HUES64 (cell line): ENCODE results near the gene SOD2.
"Not testable (repeated sequence)": the region's sequence is repeated elsewhere in the genome, so short reads cannot be mapped to it uniquely, and the experiment has no call there.

Experiments
- H3K27ac ChIP-seq: 2 replicates; pipeline ENCODE4 v1.7.0; 2013; ENCODE audit warnings: low read depth, low read length, inconsistent platforms
- H3K27me3 ChIP-seq: 2 replicates; pipeline ENCODE4 v1.6.1; 2013; ENCODE audit warnings: mild to moderate bottlenecking, low read length; ENCODE audit not compliant: insufficient read depth
- H3K36me3 ChIP-seq: 2 replicates; pipeline ENCODE4 v1.6.1; 2013; ENCODE audit warnings: mild to moderate bottlenecking, low read length; ENCODE audit not compliant: insufficient read depth
- H3K4me1 ChIP-seq: 2 replicates; pipeline ENCODE4 v1.6.1; 2013; ENCODE audit warnings: mild to moderate bottlenecking, low read length, moderate library complexity; ENCODE audit not compliant: insufficient read depth
- H3K4me3 ChIP-seq: 2 replicates; pipeline ENCODE4 v1.5.1; 2013; ENCODE audit warnings: mild to moderate bottlenecking, low read length, moderate library complexity
- H3K9ac ChIP-seq: 2 replicates; pipeline ENCODE4 v1.6.1; 2013; ENCODE audit warnings: mild to moderate bottlenecking, low read depth, low read length
- H3K9me3 ChIP-seq: 2 replicates; pipeline ENCODE4 v1.6.1; 2013; ENCODE audit warnings: low read depth, low read length; ENCODE audit not compliant: insufficient read depth
- WGBS: fragments of 150-250, 120-280 bp; methylation state at CpG from one replicate; pipeline ENCODE4 v1.1.7; 2013; ENCODE audit warnings: missing lambda C conversion rate; 5-methylcytosine and 5-hydroxymethylcytosine counted together

The SOD2 gene

GRCh38 chr6:159716247-159717096, 23.4 kb upstream of the SOD2 start:
- H3K4me1 ChIP-seq, result no peaks in the 10 kb centered on the region
- H3K27ac ChIP-seq, result no peak overlapping the region
- H3K27me3 ChIP-seq, result no peaks in the 10 kb centered on the region
- H3K9me3 ChIP-seq, result no peaks in the 10 kb centered on the region
- H3K36me3 ChIP-seq, result no peaks in the 10 kb centered on the region
- H3K4me3 ChIP-seq, result no peak overlapping the region
- no peak overlapping the region for H3K9ac ChIP-seq
- 91% methylated on average over 5 of the region's 5 CpGs for WGBS

- WGBS, result 94% methylated on average over 3 of the region's 3 CpGs
- Histone ChIP-seq H3K9me3 (no peaks in the 10 kb centered on the region), H3K27me3 (no peaks in the 10 kb centered on the region), H3K4me3 (no peak overlapping the region), H3K36me3 (no peaks in the 10 kb centered on the region), H3K27ac (no peak overlapping the region), H3K4me1 (no peaks in the 10 kb centered on the region), H3K9ac (no peak overlapping the region)
Observed at GRCh38 chr6:159715605-159716004, 22.6 kb upstream of the SOD2 start.

GRCh38 chr6:159715166-159715565, 22.1 kb upstream of the SOD2 start:
- H3K27ac ChIP-seq, result no peak overlapping the region
- H3K36me3 ChIP-seq, result no peaks in the 10 kb centered on the region
- no peaks in the 10 kb centered on the region for H3K9me3 ChIP-seq
- no peak overlapping the region for H3K4me3 ChIP-seq
- H3K27me3 ChIP-seq, result no peaks in the 10 kb centered on the region
- H3K9ac ChIP-seq, result no peak overlapping the region
- WGBS, result 61% methylated on average over 3 of the region's 3 CpGs
- no peaks in the 10 kb centered on the region for H3K4me1 ChIP-seq

- no peak overlapping the region for H3K27ac ChIP-seq
- H3K9me3 ChIP-seq, result no peaks in the 10 kb centered on the region
- H3K4me1 ChIP-seq, result no peaks in the 10 kb centered on the region
- WGBS, result 92% methylated on average over 5 of the region's 5 CpGs
- no peak overlapping the region for H3K4me3 ChIP-seq
- no peak overlapping the region for H3K9ac ChIP-seq
- no peaks in the 10 kb centered on the region for H3K36me3 ChIP-seq
- H3K27me3 ChIP-seq, result no peaks in the 10 kb centered on the region
Observed at GRCh38 chr6:159714404-159714803, 21.4 kb upstream of the SOD2 start.

GRCh38 chr6:159713984-159714383, 20.9 kb upstream of the SOD2 start:
- H3K27ac ChIP-seq, result no peak overlapping the region
- 95% methylated on average over 7 of the region's 7 CpGs for WGBS

GRCh38 chr6:159712389-159712788, 19.3 kb upstream of the SOD2 start:
- not testable (repeated sequence) for H3K27me3 ChIP-seq, H3K36me3 ChIP-seq, H3K9ac ChIP-seq, H3K9me3 ChIP-seq, H3K4me1 ChIP-seq, H3K4me3 ChIP-seq, H3K27ac ChIP-seq
- WGBS, result 88% methylated on average over 3 of the region's 3 CpGs

More at GRCh38 chr6:159713984-159714383, 20.9 kb upstream of the SOD2 start:
- no peaks in the 10 kb centered on the region for H3K27me3 ChIP-seq
- H3K4me1 ChIP-seq, result no peaks in the 10 kb centered on the region
- no peaks in the 10 kb centered on the region for H3K36me3 ChIP-seq
- H3K4me3 ChIP-seq, result no peak overlapping the region
- H3K9me3 ChIP-seq, result no peaks in the 10 kb centered on the region
- H3K9ac ChIP-seq, result no peak overlapping the region

GRCh38 chr6:159710603-159711002, 17.6 kb upstream of the SOD2 start:
- WGBS, result 67% methylated on average over 4 of the region's 4 CpGs
- H3K27ac ChIP-seq, H3K36me3 ChIP-seq, H3K9ac ChIP-seq, H3K9me3 ChIP-seq, H3K4me1 ChIP-seq, H3K27me3 ChIP-seq, H3K4me3 ChIP-seq: not testable (repeated sequence)

- H3K27ac ChIP-seq, result no peak overlapping the region
- H3K4me3 ChIP-seq, result no peak overlapping the region
- no peak overlapping the region for H3K9ac ChIP-seq
- 91% methylated on average over 7 of the region's 7 CpGs for WGBS
- 0 out of 2 replicates have a peak, but pooled peaks cover 2% of the 10 kb centered on the region for H3K36me3 ChIP-seq
- H3K9me3 ChIP-seq, result peaks cover 11% of the 10 kb centered on the region
- H3K4me1 ChIP-seq, result no peaks in the 10 kb centered on the region
- no peaks in the 10 kb centered on the region for H3K27me3 ChIP-seq
Observed at GRCh38 chr6:159701413-159701999, 8.5 kb upstream of the SOD2 start.

- Histone ChIP-seq H3K9me3 (peaks cover 11% of the 10 kb centered on the region), H3K27me3 (no peaks in the 10 kb centered on the region), H3K9ac (no peak overlapping the region), H3K27ac (no peak overlapping the region), H3K4me1 (no peaks in the 10 kb centered on the region), H3K4me3 (no peak overlapping the region), H3K36me3 (0 out of 2 replicates have a peak, but pooled peaks cover 2% of the 10 kb centered on the region)
- WGBS, result 81% methylated on average over 1 of the region's 1 CpG
Observed at GRCh38 chr6:159700970-159701369, 7.9 kb upstream of the SOD2 start.

- WGBS, result 98% methylated on average over 2 of the region's 2 CpGs
- no peak overlapping the region for H3K9ac ChIP-seq
- H3K36me3 ChIP-seq, result no peaks in the 10 kb centered on the region
- peaks cover 12% of the 10 kb centered on the region for H3K4me1 ChIP-seq
- no peaks in the 10 kb centered on the region for H3K9me3 ChIP-seq
- H3K4me3 ChIP-seq, result no peak overlapping the region
- H3K27ac ChIP-seq, result no peak overlapping the region
- H3K27me3 ChIP-seq, result no peaks in the 10 kb centered on the region
Observed at GRCh38 chr6:159695984-159696383, 2.9 kb upstream of the SOD2 start.

- Histone ChIP-seq H3K27ac (peak overlapping the region; percentile 96; the same call in 1 of the 2 replicates), H3K9me3 (no peaks in the 10 kb centered on the region), H3K4me3 (peak overlapping the region; percentile 79), H3K36me3 (peaks cover 5% of the 10 kb centered on the region; the same call in 1 of the 2 replicates), H3K9ac (peak overlapping the region; percentile 92), H3K27me3 (no peaks in the 10 kb centered on the region), H3K4me1 (peaks cover 14% of the 10 kb centered on the region)
- WGBS, result 52% methylated on average over 14 of the region's 14 CpGs
Observed at GRCh38 chr6:159693894-159694545, 979 bp upstream of the SOD2 start.
